Activated CD4-positive, alpha-beta T cell treated with anti-CD3 and anti-CD28 coated beads, Interleukin-2, amount 50 U/mL, for 48 hours (primary cell): ENCODE measurements around the gene SCUBE1.
"Not testable (repeated sequence)": the region's sequence is repeated elsewhere in the genome, so short reads cannot be mapped to it uniquely, and the experiment has no call there.

Experiments
- DNase-seq, 2 experiments: peaks; one replicate each; pipeline ENCODE4 v3.0.0-alpha.2; 2020

Gene SCUBE1

GRCh38 chr22:43355688-43356087 lies 12.5 kb upstream of the SCUBE1 start:
- DNase-seq = not testable (repeated sequence)

DNA sequence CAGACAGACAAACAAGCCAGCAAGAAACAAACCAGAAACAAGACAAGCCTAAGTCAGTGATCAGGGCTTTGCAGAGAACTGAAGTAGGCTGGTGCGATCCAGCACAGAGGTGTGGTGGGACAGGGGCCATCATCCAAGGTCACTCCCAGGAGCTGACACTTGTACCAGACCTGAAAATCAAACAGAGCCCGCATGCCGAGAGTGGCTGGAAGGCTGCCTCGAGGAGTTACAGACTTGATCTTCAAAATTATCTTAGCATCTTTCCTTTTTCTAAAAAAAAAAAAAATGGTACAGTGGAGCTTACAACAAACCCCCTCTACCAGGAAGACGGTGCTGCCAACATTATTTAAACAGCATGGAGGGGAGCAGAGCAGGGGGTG lies 8.8 kb upstream of the SCUBE1 start:
- DNase-seq = no peak

- no peak for DNase-seq
Measured at GRCh38 chr22:43349636-43350035, 6.5 kb upstream of the SCUBE1 start.

GRCh38 chr22:43346521-43346929 lies 3.4 kb upstream of the SCUBE1 start:
- DNase-seq = peak; percentile 70 to 75

- no peak for DNase-seq
Measured at GRCh38 chr22:43345761-43346301, 2.7 kb upstream of the SCUBE1 start.

GRCh38 chr22:43345356-43345755 lies 2.2 kb upstream of the SCUBE1 start:
- DNase-seq = no peak

DNA sequence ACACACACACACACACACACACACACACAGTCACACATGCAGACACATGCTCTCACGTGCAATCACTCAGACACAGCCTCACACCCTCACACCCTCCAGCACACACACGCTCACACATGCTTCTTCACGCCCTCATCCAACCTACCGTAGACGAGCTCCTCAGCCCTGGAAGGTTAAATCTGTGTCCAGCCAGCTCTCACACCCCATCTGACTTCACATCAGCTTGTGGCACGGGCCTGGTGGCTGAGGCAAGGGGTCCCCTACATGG lies 1.3 kb upstream of the SCUBE1 start:
- DNase-seq = no peak

GRCh38 chr22:43343670-43344519 lies 723 bp upstream of the SCUBE1 start:
- DNase-seq = no peak

- no peak for DNase-seq
Measured at GRCh38 chr22:43342347-43343261, 568 bp downstream of the SCUBE1 start.

GRCh38 chr22:43341565-43341964 lies 1.6 kb downstream of the SCUBE1 start:
- DNase-seq = no peak

GRCh38 chr22:43338766-43339345 lies 4.3 kb downstream of the SCUBE1 start:
- no peak for DNase-seq

DNA sequence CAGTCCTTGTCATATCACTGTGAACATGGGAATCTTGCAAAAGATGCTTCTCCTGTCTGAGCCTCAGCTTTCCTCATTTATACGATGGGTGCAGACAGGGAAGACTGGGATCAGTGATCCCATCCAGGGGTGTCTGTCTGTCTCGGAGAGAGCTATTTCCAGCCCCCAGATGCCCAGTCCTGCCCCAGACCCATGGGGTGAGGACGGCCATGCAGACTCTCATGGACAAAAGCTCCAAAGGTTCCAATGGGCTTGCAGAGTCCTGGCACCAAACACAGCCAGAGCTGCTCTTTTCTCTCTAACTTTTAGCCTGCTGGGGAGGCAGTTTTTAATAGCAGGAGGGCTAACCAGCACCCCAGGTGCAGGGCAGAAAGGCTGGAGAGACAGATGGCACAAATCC lies 5.2 kb downstream of the SCUBE1 start:
- DNase-seq = no peak

DNA sequence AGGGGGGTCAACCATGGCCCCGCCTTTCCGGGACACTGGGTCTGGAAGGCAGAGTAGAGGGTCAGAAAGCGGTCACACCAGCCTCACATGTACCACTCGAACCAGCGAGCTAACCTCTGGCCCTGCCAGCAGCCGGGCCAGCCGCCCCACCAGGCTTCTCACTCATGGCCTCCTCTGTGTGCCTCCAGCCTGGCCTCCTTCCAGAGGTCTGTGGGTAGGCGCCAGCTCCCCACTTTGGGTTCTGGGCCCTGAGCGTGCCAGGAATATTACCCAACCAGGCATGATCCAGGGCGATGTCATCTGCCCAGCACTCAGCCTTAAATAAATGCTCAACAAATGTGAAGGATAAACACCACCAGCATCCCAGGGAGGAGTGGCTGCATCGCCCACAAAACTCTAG lies 5.8 kb downstream of the SCUBE1 start:
- no peak for DNase-seq

GRCh38 chr22:43334378-43334777 lies 8.8 kb downstream of the SCUBE1 start:
- no peak for DNase-seq

DNA sequence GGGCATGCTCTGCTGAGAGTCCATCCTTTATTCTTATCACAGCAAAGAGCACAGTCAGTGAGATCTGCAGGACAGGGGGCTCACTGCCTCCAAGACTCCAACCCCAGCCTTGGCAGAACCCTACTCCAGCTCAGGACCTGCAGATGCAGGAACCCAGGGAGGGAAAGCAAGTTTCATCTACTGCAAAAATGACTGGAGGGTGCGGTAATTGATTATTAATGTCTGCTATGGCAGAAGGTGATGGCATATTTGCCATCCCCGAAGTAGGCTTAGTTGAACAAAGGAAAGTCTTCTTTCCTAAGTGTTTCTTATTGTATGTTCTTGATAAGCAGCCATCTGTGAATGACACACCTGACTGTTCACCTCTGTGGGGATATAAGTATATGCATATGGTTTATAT lies 9.2 kb downstream of the SCUBE1 start:
- no peak for DNase-seq

DNA sequence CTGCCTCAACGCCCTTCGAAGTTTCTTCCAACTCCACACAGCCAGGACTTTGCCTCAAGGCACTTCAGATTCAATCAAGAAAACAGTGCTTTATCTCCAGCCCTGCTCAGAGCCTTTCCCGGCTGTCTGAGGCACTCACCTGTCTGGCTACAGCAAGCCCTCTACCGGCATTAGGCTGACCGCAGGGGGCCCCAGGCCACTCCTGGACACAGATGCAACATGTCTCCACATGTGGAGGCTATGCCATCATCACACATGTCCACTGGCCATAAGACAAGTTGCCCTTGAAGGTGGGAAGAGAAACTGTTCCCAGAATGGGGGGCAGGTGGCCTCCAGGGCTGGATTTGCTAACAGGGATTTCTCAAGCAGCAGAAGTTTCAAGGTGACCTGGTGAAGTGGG lies 10.0 kb downstream of the SCUBE1 start:
- DNase-seq = no peak

DNA sequence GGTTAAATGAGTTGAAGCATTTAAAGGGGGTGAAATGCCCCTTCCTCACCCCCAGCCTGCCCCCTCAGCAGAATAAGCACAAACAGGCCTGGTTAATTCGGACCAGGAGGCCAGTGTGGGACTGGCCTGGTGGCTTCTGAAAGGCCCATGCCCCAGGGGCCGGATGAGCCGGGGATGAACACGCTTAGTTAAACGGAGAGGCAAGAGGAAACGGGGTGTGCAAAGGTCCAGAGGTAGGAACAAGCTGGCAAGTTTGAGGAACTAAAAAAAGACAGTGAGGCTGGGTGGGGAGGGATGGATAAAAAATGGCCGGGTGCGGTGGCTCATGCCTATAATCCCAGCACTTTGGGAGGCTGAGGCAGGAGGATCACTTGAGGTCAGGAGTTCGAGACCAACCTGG lies 11.5 kb downstream of the SCUBE1 start:
- DNase-seq = no peak

GRCh38 chr22:43331069-43331451 lies 12.1 kb downstream of the SCUBE1 start:
- no peak for DNase-seq

GRCh38 chr22:43330178-43331068 lies 12.7 kb downstream of the SCUBE1 start:
- no peak for DNase-seq

DNA sequence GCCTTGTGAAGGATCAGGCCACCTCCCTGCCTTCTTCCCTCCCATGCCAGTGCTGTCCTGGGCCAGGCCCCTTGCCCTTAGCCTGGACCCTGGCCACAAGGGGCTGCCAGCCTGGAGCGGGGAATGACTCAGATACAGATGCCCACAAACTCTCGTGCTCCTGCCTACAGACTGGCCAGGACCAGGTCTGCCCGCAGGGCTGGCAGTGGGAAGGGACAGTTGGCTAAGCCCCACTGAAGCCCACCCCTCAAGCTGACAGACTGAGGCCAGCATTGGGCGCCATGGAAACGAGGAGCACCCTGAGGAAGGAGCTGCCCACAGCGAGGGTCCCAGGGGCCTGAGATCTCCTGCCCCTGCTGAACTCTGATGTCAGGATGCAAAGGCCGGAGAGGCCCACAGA lies 14.1 kb downstream of the SCUBE1 start:
- no peak for DNase-seq

DNA sequence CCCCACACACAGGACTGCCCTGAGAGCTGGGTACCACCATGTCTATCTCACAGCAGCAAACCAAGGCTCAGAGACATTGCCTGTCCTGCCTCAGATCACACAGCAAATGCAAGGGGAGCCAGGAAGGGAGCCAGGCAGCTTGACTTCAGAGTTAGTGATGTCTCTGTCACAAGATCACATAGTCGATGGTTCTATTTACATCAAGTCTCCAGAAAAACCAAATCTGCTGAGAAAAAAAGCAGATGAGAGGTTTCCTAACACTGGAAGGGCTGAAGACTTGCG lies 16.1 kb downstream of the SCUBE1 start:
- DNase-seq = no peak

GRCh38 chr22:43326331-43327156 lies 16.6 kb downstream of the SCUBE1 start:
- no peak for DNase-seq
